NCI-H1105 (cell line): Measurements from ENCODE around the gene GPC1.

Source experiments
- DNase-seq: peaks from one replicate; lab custom pipeline; 2025; lab: John Stamatoyannopoulos, UW

Gene GPC1

DNA sequence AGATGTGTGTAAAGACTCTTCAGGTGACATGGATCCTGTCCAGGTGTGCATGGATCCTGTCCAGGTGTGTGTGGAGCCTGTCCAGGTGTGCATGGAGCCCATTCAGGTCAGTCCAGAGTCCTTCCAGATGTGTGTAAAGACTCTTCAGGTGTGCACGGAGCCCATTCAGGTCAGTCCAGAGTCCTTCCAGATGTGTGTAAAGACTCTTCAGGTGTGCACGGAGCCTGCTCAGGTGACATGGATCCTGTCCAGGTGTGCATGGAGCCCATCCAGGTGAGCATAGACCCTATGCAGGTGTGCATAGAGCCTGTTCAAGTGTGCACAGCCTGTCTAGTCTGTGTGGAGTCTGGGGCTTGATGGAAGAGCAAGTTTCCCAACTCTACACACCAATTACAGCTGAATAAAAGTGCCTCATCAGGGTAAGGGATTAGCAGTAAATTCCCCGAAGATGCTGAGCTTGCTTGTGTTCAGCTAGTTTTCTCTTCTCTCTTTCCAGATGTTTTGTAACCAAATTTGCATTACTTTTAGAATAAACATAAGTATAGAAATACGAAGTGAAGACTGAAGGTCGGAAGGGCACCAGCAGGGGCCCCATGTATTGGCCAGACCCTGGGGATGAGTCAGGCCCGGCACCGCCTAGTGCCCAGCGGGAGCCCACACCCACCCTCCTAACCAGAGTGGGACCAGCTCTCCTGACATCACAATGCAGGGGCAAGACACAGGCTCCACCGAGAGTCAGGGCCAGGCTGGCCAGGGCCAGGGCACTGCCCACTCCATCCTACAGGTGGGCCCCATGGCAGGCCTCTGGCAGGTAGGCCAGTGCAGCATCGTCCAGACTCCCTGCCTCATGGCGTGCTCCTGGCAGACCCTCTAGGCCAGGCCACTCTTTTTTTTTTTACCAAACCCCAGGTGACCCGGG lies 38.6 kb upstream of the GPC1 start:
- no peak for DNase-seq

- no peak for DNase-seq
Measured at GRCh38 chr2:240397542-240397916, 37.9 kb upstream of the GPC1 start.

GRCh38 chr2:240397924-240398645 lies 37.4 kb upstream of the GPC1 start:
- no peak for DNase-seq

DNA sequence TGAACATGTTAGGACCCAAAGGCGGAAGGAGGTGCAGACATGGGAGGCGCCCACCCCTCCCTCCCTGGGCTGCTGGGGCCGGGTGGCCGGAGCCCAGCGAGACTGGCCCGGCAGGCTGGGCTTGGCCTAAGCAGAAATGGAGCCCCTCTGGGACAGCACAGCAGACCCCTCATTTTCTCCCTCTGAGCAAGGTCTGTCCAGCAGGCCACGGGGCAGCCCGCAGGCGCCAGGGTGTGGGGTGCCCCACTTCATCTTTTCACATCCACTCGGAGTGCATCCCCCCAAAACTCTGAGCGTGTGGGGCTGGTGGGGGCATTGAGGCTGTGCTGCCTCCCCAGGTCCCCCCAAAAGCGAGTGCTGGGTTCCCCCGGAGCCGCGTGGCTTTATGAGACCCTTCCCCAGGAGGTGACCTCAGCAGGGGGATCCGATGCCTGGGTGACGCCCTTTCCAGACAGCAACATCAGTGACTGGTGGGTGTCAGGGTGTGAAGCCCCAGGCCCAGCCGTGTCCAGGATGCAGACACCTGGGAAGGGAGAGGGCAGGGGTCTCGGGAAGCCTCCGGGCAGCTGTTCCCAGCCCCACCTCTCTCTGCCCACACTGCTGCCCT lies 36.7 kb upstream of the GPC1 start:
- DNase-seq, result no peak

DNA sequence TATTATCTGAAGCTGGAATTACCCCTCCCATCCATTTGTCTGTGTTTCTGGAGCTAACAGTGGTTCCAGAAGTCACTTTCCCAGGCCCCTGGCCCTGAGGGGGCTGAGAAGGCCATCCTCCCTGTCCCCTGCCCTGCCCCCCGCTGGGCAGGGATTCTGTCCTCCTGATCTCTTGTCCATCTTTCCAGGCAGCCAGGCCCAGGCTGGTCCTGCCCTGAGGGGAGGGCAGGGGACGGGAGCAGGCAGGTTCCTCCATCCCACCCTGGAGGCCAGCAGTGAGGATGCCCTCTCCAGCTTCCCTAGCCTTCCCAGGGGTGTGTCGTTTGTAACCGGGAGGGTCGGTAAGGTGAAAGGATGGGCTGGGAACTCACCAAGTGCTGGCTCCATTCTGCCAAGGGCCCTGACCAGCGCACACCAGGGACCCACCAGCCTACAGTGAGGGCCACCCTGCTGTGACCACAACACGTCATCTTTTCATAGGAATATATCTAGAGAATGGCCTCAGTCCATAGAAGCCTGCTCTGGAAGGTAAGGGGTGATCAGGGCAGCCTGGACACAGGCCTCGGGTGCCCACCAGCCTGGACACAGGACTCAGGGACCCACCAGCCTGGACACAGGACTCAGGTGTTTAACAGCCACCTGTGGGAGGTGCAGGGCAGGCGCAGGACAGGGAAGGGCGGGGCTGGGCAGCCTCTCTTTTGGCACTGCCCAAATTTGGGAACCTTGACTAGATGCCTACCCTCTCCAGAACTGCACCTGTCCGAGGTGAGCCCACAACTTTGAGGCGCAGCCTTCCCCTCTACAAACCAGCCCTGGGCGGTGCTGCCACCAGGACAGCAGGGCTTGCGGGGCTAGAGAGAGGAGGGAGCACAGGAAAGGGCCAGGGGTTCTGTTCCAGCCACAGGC lies 35.8 kb upstream of the GPC1 start:
- no peak for DNase-seq

GRCh38 chr2:240400371-240401161 lies 34.9 kb upstream of the GPC1 start:
- no peak for DNase-seq

DNA sequence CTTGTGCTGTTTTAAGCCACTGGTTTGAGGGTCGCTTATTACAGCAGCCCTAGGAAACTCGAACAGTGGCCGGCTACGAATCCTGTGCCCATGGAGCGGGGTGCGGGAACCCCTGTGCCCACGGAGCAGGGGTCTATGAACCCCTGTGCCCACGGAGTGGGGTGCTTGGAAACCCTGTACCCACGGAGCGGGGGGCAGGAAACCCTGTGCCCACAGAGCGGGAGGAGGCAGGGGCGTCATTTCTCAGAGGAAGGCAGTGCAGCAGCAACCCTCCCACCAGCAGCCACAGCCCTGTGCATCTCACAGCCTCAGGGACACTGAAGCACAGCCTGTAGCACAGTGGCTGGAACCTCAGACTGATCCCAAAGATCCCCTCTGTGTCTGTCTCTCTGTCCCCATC lies 34.2 kb upstream of the GPC1 start:
- DNase-seq, result no peak

DNA sequence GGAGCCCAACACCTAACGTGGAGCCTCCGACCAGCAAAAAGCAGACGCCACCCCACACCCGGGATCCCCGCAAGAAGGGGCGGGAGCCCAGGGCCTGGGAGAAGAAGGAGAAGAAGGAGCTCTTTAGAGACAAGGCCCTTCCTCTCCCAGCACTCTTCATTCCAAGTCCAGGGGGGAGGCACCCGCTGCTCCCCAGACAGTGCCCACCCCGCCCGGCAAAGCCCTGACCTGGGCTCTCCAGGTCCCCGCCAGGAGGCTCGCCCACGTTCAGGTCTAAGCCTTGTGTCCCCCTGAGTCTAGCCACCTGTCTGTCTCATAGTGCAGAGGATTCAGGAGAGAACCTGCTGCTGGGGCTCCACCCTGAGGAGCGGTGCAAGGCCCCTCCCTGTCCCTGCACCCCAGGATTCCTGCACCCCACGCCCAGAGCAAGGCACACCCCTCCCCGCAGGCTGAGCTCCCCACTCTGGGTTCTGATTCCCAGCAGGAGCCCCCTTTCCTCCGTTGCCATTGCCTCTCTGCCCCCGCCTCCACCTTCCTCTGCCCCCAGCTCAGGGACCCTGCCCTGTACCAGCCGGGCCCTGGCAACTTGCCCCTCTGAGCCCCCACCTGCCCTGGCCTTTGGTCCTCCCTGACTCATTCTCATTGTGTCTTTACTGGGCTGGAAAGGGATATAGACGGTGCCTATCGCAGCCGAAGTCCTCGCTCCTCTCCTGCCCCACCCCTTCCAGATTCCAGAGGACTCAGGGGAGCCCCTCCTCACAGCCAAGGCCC lies 33.5 kb upstream of the GPC1 start:
- no peak for DNase-seq

GRCh38 chr2:240402566-240403272 lies 32.7 kb upstream of the GPC1 start:
- DNase-seq, result no peak

- DNase-seq, result no peak
Measured at GRCh38 chr2:240403396-240404104, 31.9 kb upstream of the GPC1 start.

DNA sequence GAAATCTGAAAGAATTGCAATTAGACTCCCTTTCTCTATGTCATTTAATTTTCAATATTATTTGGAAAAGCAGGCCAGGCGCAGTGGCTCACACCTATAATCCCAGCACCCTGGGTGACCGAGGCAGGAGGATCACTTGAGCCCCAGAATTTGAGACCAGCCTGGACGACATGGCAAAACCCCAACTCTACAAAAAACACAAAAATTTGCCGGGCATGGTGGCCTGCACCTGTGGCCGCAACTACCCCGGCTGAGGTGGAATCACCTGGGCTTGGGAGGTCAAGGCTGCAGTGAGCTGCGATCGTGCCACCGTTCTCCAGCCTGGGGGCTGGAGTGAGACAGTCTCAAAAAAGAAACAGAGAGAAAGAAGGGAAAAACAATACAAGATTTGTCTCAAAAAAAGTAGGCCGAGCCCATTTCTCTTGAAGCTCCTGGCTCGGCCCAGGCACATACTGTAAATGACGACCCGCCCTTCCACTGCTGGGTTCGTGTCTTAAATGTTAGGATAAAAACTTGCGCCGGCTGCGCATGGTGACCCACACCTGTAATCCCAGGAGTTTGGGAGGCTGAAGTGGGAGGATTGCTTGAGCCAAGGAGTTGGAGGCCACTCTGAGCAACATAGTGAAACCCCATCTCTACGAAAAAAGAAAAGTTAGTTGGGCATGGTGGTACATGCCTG lies 31.1 kb upstream of the GPC1 start:
- DNase-seq, result no peak

- no peak for DNase-seq
Measured at GRCh38 chr2:240405133-240405532, 30.3 kb upstream of the GPC1 start.

GRCh38 chr2:240405684-240406313 lies 29.7 kb upstream of the GPC1 start:
- DNase-seq, result no peak

- no peak for DNase-seq
Measured at GRCh38 chr2:240407090-240407489, 28.4 kb upstream of the GPC1 start.

DNA sequence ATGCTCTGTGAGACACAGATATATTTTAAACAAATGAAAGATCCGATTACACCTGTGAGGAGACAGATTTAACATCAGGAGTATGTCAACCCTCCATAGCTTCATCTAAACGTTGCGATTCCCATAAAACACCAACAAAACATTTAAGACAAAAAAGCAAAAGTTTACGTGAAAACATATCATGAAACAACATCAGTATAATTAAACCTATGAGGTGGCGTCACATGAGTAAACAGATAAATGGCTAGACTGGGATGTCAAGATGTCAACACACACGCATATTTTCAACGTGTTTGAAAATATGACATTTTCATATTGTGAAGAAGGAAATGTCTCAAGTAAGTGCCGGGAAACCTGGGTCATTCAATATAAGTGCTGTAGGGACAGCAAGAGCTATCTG lies 25.5 kb upstream of the GPC1 start:
- DNase-seq, result no peak

- DNase-seq, result no peak
Measured at GRCh38 chr2:240410808-240411207, 24.7 kb upstream of the GPC1 start.

GRCh38 chr2:240411261-240412160 lies 24.0 kb upstream of the GPC1 start:
- DNase-seq, result no peak
